ENCODE data around the gene WNK1.

DNA sequence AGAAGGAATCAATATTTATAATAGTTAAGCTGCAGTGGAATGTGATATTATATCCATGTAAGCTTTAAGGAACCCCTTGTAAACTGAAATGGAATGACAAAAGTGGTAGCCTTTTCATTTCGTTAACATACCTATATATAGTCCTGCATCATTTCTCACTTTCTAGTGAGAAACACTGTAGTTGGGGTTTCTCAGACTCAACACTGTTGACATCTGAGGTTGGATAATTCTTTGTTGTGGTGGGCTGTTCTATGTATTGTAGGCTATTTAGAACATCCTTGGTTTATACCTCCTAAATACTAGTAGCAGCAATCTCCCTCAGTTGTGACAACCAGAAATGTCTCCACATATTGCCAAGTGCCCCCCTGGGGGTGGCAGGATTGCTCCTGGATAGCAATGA is 118.0 kb downstream of the WNK1 start:
- TF ChIP-seq, protein P1, sequence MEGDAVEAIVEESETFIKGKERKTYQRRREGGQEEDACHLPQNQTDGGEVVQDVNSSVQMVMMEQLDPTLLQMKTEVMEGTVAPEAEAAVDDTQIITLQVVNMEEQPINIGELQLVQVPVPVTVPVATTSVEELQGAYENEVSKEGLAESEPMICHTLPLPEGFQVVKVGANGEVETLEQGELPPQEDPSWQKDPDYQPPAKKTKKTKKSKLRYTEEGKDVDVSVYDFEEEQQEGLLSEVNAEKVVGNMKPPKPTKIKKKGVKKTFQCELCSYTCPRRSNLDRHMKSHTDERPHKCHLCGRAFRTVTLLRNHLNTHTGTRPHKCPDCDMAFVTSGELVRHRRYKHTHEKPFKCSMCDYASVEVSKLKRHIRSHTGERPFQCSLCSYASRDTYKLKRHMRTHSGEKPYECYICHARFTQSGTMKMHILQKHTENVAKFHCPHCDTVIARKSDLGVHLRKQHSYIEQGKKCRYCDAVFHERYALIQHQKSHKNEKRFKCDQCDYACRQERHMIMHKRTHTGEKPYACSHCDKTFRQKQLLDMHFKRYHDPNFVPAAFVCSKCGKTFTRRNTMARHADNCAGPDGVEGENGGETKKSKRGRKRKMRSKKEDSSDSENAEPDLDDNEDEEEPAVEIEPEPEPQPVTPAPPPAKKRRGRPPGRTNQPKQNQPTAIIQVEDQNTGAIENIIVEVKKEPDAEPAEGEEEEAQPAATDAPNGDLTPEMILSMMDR (conservative IDR thresholded peaks at IDR 0.05; ENCODE audit: low read length) = no peak
- TF ChIP-seq EZH2phosphoT487 (IDR thresholded peaks at IDR 0.05; ENCODE audit: borderline replicate concordance, low read depth, low read length) = no peak
